ENCODE data around the gene MC1R.
A peak's percentile ranks its signal among the peaks of the same experiment; 100 is the strongest.
"Not testable (repeated sequence)": the region's sequence is repeated elsewhere in the genome, so short reads cannot be mapped to it uniquely, and the experiment has no call there.

Gene MC1R

GRCh38 chr16:89919535-89920406 is 1.1 kb downstream of the MC1R start:
- Mint-ChIP-seq H3K4me1 (peaks cover 58% of the 10 kb centered on the region), H3K4me3 (peak overlapping the region in 1 of 2 donors; percentile 85), H3K27ac (no peak overlapping the region), H3K27me3 (peaks cover 69% of the 10 kb centered on the region), H3K9me3 (no peaks in the 10 kb centered on the region)
- ATAC-seq (no peak), DNase-seq (no peak)

GRCh38 chr16:89920723-89921122 is 2.1 kb downstream of the MC1R start:
- peaks cover 78% of the 10 kb centered on the region for H3K27me3 Mint-ChIP-seq
- no peak overlapping the region for H3K27ac Mint-ChIP-seq
- H3K9me3 Mint-ChIP-seq, result no peaks in the 10 kb centered on the region
- ATAC-seq (no peak), DNase-seq (no peak)
- H3K4me3 Mint-ChIP-seq, result no peak overlapping the region
- peaks cover 58% of the 10 kb centered on the region for H3K4me1 Mint-ChIP-seq

GRCh38 chr16:89921131-89921701 is 2.6 kb downstream of the MC1R start:
- no peak overlapping the region for H3K27ac Mint-ChIP-seq
- peaks cover 58% of the 10 kb centered on the region for H3K4me1 Mint-ChIP-seq

GRCh38 chr16:89921702-89922476 is 3.2 kb downstream of the MC1R start:
- peak; percentile 36 to 51 for DNase-seq
- Mint-ChIP-seq H3K9me3 (no peaks in the 10 kb centered on the region), H3K4me1 (peaks cover 63% of the 10 kb centered on the region), H3K27me3 (peaks cover 86% of the 10 kb centered on the region), H3K4me3 (peak overlapping the region; percentile 71 to 78), H3K27ac (peak overlapping the region in 1 of 2 donors; percentile 65)
- peak; percentile 14 for ATAC-seq

More at GRCh38 chr16:89921131-89921701, 2.6 kb downstream of the MC1R start:
- Mint-ChIP-seq H3K27me3 (peaks cover 79% of the 10 kb centered on the region), H3K4me3 (peak overlapping the region; percentile 71 to 78), H3K9me3 (no peaks in the 10 kb centered on the region)
- ATAC-seq, result no peak
- peak in 1 of 2 donors; percentile 32 for DNase-seq

GRCh38 chr16:89922477-89922883 is 3.8 kb downstream of the MC1R start:
- H3K9me3 Mint-ChIP-seq, result no peaks in the 10 kb centered on the region
- H3K27me3 Mint-ChIP-seq, result peaks cover 92% of the 10 kb centered on the region
- H3K4me3 Mint-ChIP-seq, result peak overlapping the region; percentile 78
- ATAC-seq (peak; percentile 7), DNase-seq (no peak)
- peaks cover 60% of the 10 kb centered on the region for H3K4me1 Mint-ChIP-seq
- H3K27ac Mint-ChIP-seq, result no peak overlapping the region

GRCh38 chr16:89922884-89923639 is 4.4 kb downstream of the MC1R start, which contains the start of gene TUBB3:
Gene TUBB3, plus strand, starts transcription at chr16:89923342. Its CDS starts 60 bp downstream, at chr16:89923402.
- DNase-seq (peak in 1 of 2 donors; percentile 29), ATAC-seq (peak; percentile 46)
- Mint-ChIP-seq H3K27me3 (peaks cover 92% of the 10 kb centered on the region), H3K4me3 (peak within 1 kb of the TSS; percentile 78), H3K27ac (no peak within 1 kb of the TSS), H3K4me1 (peaks cover 54% of the 10 kb centered on the region), H3K9me3 (no peaks in the 10 kb centered on the region)

GRCh38 chr16:89923640-89924296 is 5.1 kb downstream of the MC1R start:
- no peak overlapping the region for H3K27ac Mint-ChIP-seq
- DNase-seq, result no peak
- no peak overlapping the region for H3K4me3 Mint-ChIP-seq
- no peak for ATAC-seq
- H3K4me1 Mint-ChIP-seq, result peaks cover 47% of the 10 kb centered on the region
- H3K9me3 Mint-ChIP-seq, result no peaks in the 10 kb centered on the region
- H3K27me3 Mint-ChIP-seq, result peaks cover 85% of the 10 kb centered on the region

DNA sequence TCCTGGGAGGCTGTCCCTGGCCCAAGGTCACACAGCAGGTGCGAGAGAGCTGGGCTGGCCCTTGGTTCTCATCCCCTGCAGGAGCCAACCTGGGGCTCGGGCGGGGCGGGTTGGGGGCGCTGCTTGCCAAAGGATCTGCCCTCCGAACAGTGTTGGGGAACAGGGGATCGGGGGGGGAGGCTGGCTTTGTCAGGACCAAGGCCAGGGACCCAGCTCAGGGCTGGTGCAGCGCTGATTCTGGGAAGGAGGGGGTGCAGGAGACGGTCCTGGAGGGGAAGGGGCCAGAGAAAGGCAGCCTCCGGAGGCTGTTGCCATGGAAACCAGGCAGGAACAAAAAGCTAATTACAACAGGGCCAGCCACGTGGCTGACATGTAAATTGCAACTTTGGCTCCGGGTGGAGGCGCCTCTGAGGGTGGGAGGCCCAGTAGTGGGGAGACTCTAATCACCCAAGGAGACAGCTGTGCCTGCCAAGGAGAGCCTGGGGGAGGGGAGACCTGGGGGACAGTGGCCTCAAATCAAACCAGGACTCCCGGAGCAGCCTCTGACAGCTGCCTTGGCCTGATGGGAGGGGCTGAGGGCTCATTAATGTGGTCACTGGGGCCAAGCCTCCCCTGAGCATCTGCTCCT is 5.7 kb downstream of the MC1R start:
- no peak overlapping the region for H3K4me3 Mint-ChIP-seq
- H3K9me3 Mint-ChIP-seq, result no peaks in the 10 kb centered on the region
- H3K27me3 Mint-ChIP-seq, result peaks cover 79% of the 10 kb centered on the region
- H3K27ac Mint-ChIP-seq, result no peak overlapping the region
- DNase-seq (peak in 1 of 2 donors; percentile 17), ATAC-seq (no peak)
- H3K4me1 Mint-ChIP-seq, result peaks cover 41% of the 10 kb centered on the region

GRCh38 chr16:89924925-89925307 is 6.3 kb downstream of the MC1R start:
- Mint-ChIP-seq H3K27ac (no peak overlapping the region), H3K27me3 (peaks cover 78% of the 10 kb centered on the region), H3K9me3 (no peaks in the 10 kb centered on the region), H3K4me1 (peaks cover 36% of the 10 kb centered on the region), H3K4me3 (no peak overlapping the region)
- DNase-seq (no peak), ATAC-seq (no peak)

- no peak overlapping the region for H3K27ac Mint-ChIP-seq
- DNase-seq, result no peak
- no peaks in the 10 kb centered on the region for H3K9me3 Mint-ChIP-seq
- H3K4me3 Mint-ChIP-seq, result peak overlapping the region; percentile 48 to 54
- H3K27me3 Mint-ChIP-seq, result peaks cover 75% of the 10 kb centered on the region
- ATAC-seq, result no peak
- peaks cover 28% of the 10 kb centered on the region for H3K4me1 Mint-ChIP-seq
These were observed 7.0 kb downstream of the MC1R start for GRCh38 chr16:89925596-89926079.

DNA sequence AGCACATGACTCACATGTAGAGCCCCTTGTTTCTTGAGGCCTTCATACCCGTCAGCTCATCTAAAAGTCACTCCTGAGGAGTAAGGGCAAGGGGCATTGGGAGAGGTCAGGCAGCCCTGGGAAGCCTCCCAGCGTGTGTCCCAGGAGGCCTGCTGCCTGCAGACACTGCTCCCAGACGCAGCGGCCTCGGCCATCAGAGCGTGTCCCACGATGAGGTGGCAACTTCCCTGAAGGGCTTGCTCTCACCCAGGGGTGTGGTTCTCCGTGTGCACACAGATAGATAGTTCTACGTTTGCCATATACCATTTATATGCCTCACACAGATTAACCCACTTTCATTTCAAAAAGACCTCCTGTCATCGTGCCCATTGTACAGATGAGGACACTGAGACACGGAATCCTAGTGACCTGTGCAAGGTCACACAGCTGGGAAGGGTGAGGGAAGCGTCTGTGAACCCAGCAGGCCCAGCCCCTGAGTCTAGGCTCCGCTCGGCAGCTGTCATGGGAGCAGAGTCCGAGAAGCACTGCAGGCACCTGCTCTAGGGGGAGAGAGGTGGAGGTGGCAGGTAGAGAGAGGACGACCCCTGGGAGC is 12.7 kb downstream of the MC1R start:
- H3K27me3 Mint-ChIP-seq, result peaks cover 38% of the 10 kb centered on the region
- ATAC-seq, result no peak
- no peak for DNase-seq
- no peak overlapping the region for H3K4me3 Mint-ChIP-seq
- H3K9me3 Mint-ChIP-seq, result no peaks in the 10 kb centered on the region
- no peak overlapping the region for H3K27ac Mint-ChIP-seq
- H3K4me1 Mint-ChIP-seq, result peaks cover 3% of the 10 kb centered on the region

- no peak overlapping the region for H3K27ac Mint-ChIP-seq
- no peaks in the 10 kb centered on the region for H3K4me1 Mint-ChIP-seq
- peaks cover 32% of the 10 kb centered on the region for H3K27me3 Mint-ChIP-seq
- DNase-seq (no peak), ATAC-seq (no peak)
- H3K9me3 Mint-ChIP-seq, result no peaks in the 10 kb centered on the region
- no peak overlapping the region for H3K4me3 Mint-ChIP-seq
These were observed 13.3 kb downstream of the MC1R start for GRCh38 chr16:89931964-89932363.

GRCh38 chr16:89934019-89934418 is 15.4 kb downstream of the MC1R start:
- H3K27me3 Mint-ChIP-seq, result peaks cover 23% of the 10 kb centered on the region
- H3K4me3 Mint-ChIP-seq, H3K27ac Mint-ChIP-seq, H3K4me1 Mint-ChIP-seq, H3K9me3 Mint-ChIP-seq, ATAC-seq, DNase-seq: not testable (repeated sequence)
